GM13977 (cell line): ENCODE results near the gene TRUB1.

ENCODE experiments used
- DNase-seq: peaks from one replicate; pipeline ENCODE4 v3.0.0; 2012; ENCODE audit warnings: low spot score
- CTCF ChIP-seq: IDR thresholded peaks from 2 replicates; pipeline ENCODE4 v1.5.1; 2012; ENCODE audit warnings: mild to moderate bottlenecking, control low read depth; ENCODE audit not compliant: insufficient read depth; ENCODE audit errors: extremely low read depth, missing control alignments
- in situ Hi-C: fragments of 300-500 bp; cut with MboI; formaldehyde crosslinking; loops from one replicate; pipeline ENCODE4 v1.12.0; 2022; ENCODE audit warnings: low sequenced_read_pairs, low pct_unique_long_range_greater_than_20kb, mixed read lengths, inconsistent platforms; ENCODE audit not compliant: unreplicated experiment

TRUB1 gene

GRCh38 chr10:114955984-114956383 is 18.0 kb downstream of the TRUB1 start:
- in situ Hi-C loops, result no loop called here
- DNase-seq, result no peak
- TF ChIP-seq CTCF, result no peak

- in situ Hi-C loops, result no loop called here
- no peak for TF ChIP-seq CTCF
- no peak for DNase-seq
Measured at GRCh38 chr10:114956466-114956865, 18.5 kb downstream of the TRUB1 start.

- no peak for DNase-seq
- no peak for TF ChIP-seq CTCF
- in situ Hi-C loops, result no loop called here
Measured at GRCh38 chr10:114957122-114957521, 19.1 kb downstream of the TRUB1 start.

- no peak for TF ChIP-seq CTCF
- in situ Hi-C loops, result no loop called here
- DNase-seq, result no peak
Measured at GRCh38 chr10:114957673-114958072, 19.7 kb downstream of the TRUB1 start.

- in situ Hi-C loops, result no loop called here
- no peak for TF ChIP-seq CTCF
- no peak for DNase-seq
Measured at GRCh38 chr10:114962441-114962840, 24.4 kb downstream of the TRUB1 start.

GRCh38 chr10:114963908-114964307 is 25.9 kb downstream of the TRUB1 start:
- in situ Hi-C loops, result no loop called here
- DNase-seq, result no peak
- no peak for TF ChIP-seq CTCF

- no peak for TF ChIP-seq CTCF
- in situ Hi-C loops, result no loop called here
- DNase-seq, result no peak
Measured at GRCh38 chr10:114967071-114967470, 29.1 kb downstream of the TRUB1 start.
